H9 (cell line): ENCODE data around the gene F12. TPM values are rescaled to one million over a fixed set of nuclear protein-coding genes. Genes with fewer than 3 reads are reported as not detected.
"Not testable (repeated sequence)": the region's sequence is repeated elsewhere in the genome, so short reads cannot be mapped to it uniquely, and the experiment has no call there.

ENCODE experiments used
- DNase-seq: peaks from one replicate; pipeline ENCODE4 v3.0.0-alpha.2; 2017
- H2AFZ ChIP-seq: one replicate; pipeline ENCODE4 v1.6.1; 2013; ENCODE audit warnings: mild to moderate bottlenecking, low read length, control low read depth, moderate library complexity
- H2AK5ac ChIP-seq: 2 replicates; pipeline ENCODE4 v1.6.1; 2013; ENCODE audit warnings: low read length, control low read depth, mixed read lengths; ENCODE audit not compliant: insufficient read length
- H2BK120ac ChIP-seq: one replicate; pipeline ENCODE4 v1.6.1; 2013; ENCODE audit warnings: low read depth, mild to moderate bottlenecking, low read length, control low read depth, inconsistent platforms; ENCODE audit not compliant: poor library complexity, severe bottlenecking
- H2BK12ac ChIP-seq: 2 replicates; pipeline ENCODE4 v1.6.1; 2013; ENCODE audit warnings: low read length, control low read depth, mixed read lengths, low read depth; ENCODE audit not compliant: insufficient read length
- H2BK15ac ChIP-seq: 2 replicates; pipeline ENCODE4 v1.6.1; 2013; ENCODE audit warnings: low read depth, low read length, control low read depth
- H2BK20ac ChIP-seq: one replicate; pipeline ENCODE4 v1.6.1; 2013; ENCODE audit warnings: low read depth, mild to moderate bottlenecking, low read length, control low read depth, inconsistent platforms; ENCODE audit not compliant: poor library complexity, severe bottlenecking
- H2BK5ac ChIP-seq: 2 replicates; pipeline ENCODE4 v1.6.1; 2013; ENCODE audit warnings: low read length, control low read depth, mixed read lengths; ENCODE audit not compliant: insufficient read length
- H3K14ac ChIP-seq: 2 replicates; pipeline ENCODE4 v1.6.1; 2013; ENCODE audit warnings: low read length, control low read depth; ENCODE audit not compliant: insufficient read depth
- H3K18ac ChIP-seq: 2 replicates; pipeline ENCODE4 v1.6.1; 2013; ENCODE audit warnings: low read depth, mild to moderate bottlenecking, mixed read lengths, low read length, control low read depth; ENCODE audit not compliant: insufficient read length
- H3K23ac ChIP-seq: 2 replicates; pipeline ENCODE4 v1.6.1; 2013; ENCODE audit warnings: low read length, control low read depth, mixed read lengths, low read depth; ENCODE audit not compliant: insufficient read length
- H3K23me2 ChIP-seq: 2 replicates; pipeline ENCODE4 v1.6.1; 2013; ENCODE audit warnings: low read depth, mild to moderate bottlenecking, mixed read lengths, low read length, control low read depth; ENCODE audit not compliant: insufficient read length, poor library complexity, severe bottlenecking
- H3K27ac ChIP-seq: 2 replicates; pipeline ENCODE4 v1.5.1; 2013; ENCODE audit warnings: low read length, control low read depth, mixed read lengths, low read depth; ENCODE audit not compliant: insufficient read length
- H3K27me3 ChIP-seq: 2 replicates; pipeline ENCODE4 v1.6.1; 2013; ENCODE audit warnings: low read length, control low read depth, inconsistent platforms; ENCODE audit not compliant: insufficient read depth
- H3K4ac ChIP-seq: 2 replicates; pipeline ENCODE4 v1.6.1; 2013; ENCODE audit warnings: low read depth, mild to moderate bottlenecking, control low read depth, inconsistent platforms, low read length, moderate library complexity
- H3K4me1 ChIP-seq: 2 replicates; pipeline ENCODE4 v1.6.1; 2013; ENCODE audit warnings: low read length, control low read depth, inconsistent platforms; ENCODE audit not compliant: insufficient read depth
- H3K4me2 ChIP-seq: 2 replicates; pipeline ENCODE4 v1.6.1; 2013; ENCODE audit warnings: low read length, control low read depth, mixed read lengths; ENCODE audit not compliant: insufficient read length, insufficient read depth
- H3K56ac ChIP-seq: 2 replicates; pipeline ENCODE4 v1.6.1; 2013; ENCODE audit warnings: low read depth, mild to moderate bottlenecking, mixed read lengths, low read length, control low read depth; ENCODE audit not compliant: insufficient read length
- H3K79me1 ChIP-seq: 2 replicates; pipeline ENCODE4 v1.6.1; 2013; ENCODE audit warnings: low read depth, mild to moderate bottlenecking, moderate library complexity, low read length, control low read depth, inconsistent platforms; ENCODE audit not compliant: insufficient read depth, poor library complexity, severe bottlenecking
- H3K79me2 ChIP-seq: 2 replicates; pipeline ENCODE4 v1.6.1; 2013; ENCODE audit warnings: low read length, control low read depth, inconsistent platforms; ENCODE audit not compliant: insufficient read depth
- H3K9ac ChIP-seq: 2 replicates; pipeline ENCODE4 v1.6.1; 2013; ENCODE audit warnings: low read length, control low read depth, mixed read lengths; ENCODE audit not compliant: insufficient read length; ENCODE audit errors: extremely low read depth
- H3K9me3 ChIP-seq: one replicate; pipeline ENCODE4 v1.6.1; 2013; ENCODE audit warnings: low read depth, low read length, inconsistent platforms; ENCODE audit not compliant: control insufficient read depth
- H3T11ph ChIP-seq: one replicate; pipeline ENCODE4 v1.6.1; 2013; ENCODE audit warnings: mild to moderate bottlenecking, low read length, control low read depth, inconsistent platforms
- H4K20me1 ChIP-seq: one replicate; pipeline ENCODE4 v1.6.1; 2013; ENCODE audit not compliant: control insufficient read depth, insufficient read length, insufficient read depth
- H4K5ac ChIP-seq: 2 replicates; pipeline ENCODE4 v1.6.1; 2013; ENCODE audit warnings: low read depth, mild to moderate bottlenecking, mixed read lengths, low read length, control low read depth; ENCODE audit not compliant: insufficient read length
- H4K8ac ChIP-seq: replicated peaks from 2 replicates; pipeline ENCODE4 v1.6.1; 2013; ENCODE audit warnings: low read length, control low read depth, mixed read lengths, low read depth; ENCODE audit not compliant: insufficient read length
- H4K91ac ChIP-seq: 2 replicates; pipeline ENCODE4 v1.6.1; 2013; ENCODE audit warnings: low read depth, mild to moderate bottlenecking, moderate library complexity, mixed read lengths, low read length, control low read depth; ENCODE audit not compliant: insufficient read length
- H3K27ac Mint-ChIP-seq, 3 experiments: 2 replicates in 2 of 3; 3 replicates in 1 of 3; pipeline ENCODE4 v1.8.0; 2020 to 2021; ENCODE audit warnings: mixed read lengths in 3 of 3, mild to moderate bottlenecking in 1 of 3, moderate library complexity in 1 of 3
- H3K27me3 Mint-ChIP-seq: 2 replicates; pipeline ENCODE4 v1.8.0; 2021; ENCODE audit warnings: low read depth, mild to moderate bottlenecking, moderate library complexity, mixed read lengths
- H3K36me3 Mint-ChIP-seq, 3 experiments: 2 replicates in 2 of 3; 3 replicates in 1 of 3; pipeline ENCODE4 v1.8.0; 2020 to 2021; ENCODE audit warnings: low read depth in 3 of 3, mixed read lengths in 3 of 3; ENCODE audit not compliant: insufficient read depth in 1 of 3
- H3K4me1 Mint-ChIP-seq, 2 experiments: 2 replicates each; pipeline ENCODE4 v1.8.0; 2020; ENCODE audit warnings: mixed read lengths in 2 of 2
- H3K4me3 Mint-ChIP-seq, 2 experiments: 2 replicates in 1 of 2; 3 replicates in 1 of 2; pipeline ENCODE4 v1.8.0; 2020 to 2021; ENCODE audit warnings: mild to moderate bottlenecking in 2 of 2, mixed read lengths in 2 of 2, moderate library complexity in 1 of 2
- H3K9me3 Mint-ChIP-seq, 2 experiments: 2 replicates in 1 of 2; 3 replicates in 1 of 2; pipeline ENCODE4 v1.8.0; 2020; ENCODE audit warnings: mild to moderate bottlenecking in 2 of 2, mixed read lengths in 2 of 2, moderate library complexity in 1 of 2
- WGBS: extraction: QIAGEN DNeasy Blood & Tissue Kit; methylation state at CpG from one replicate; pipeline ENCODE4 v1.1.7; 2013; ENCODE audit warnings: missing lambda C conversion rate, low lambda C conversion rate, mixed read lengths; ENCODE audit not compliant: insufficient read length; ENCODE audit errors: extremely low coverage; 5-methylcytosine and 5-hydroxymethylcytosine counted together
- total RNA-seq: library from RNA; stranded (reverse); gene quantifications from 2 replicates; pipeline ENCODE4 v1.2.1, GENCODE V29; 2021
- TF ChIP-seq, protein P1 (sequence below): fragments of 200-600 bp; sonication (generic); conservative IDR thresholded peaks from 3 replicates; pipeline ENCODE4 v1.8.0; 2021; ENCODE audit warnings: antibody characterized with exemption, mild to moderate bottlenecking

The F12 gene
- total RNA-seq, 1 experiment from 2014 or later = 3.5 TPM

GRCh38 chr5:177421062-177421798 lies 11.9 kb upstream of the F12 start:
- Histone ChIP-seq H4K91ac (no peak overlapping the region), H3K23me2 (no peaks in the 10 kb centered on the region), H4K5ac (no peak overlapping the region), H4K20me1 (no peaks in the 10 kb centered on the region), H2AFZ (no peak overlapping the region), H2BK15ac (no peak overlapping the region), H3K27ac (no peak overlapping the region), H3K27me3 (no peaks in the 10 kb centered on the region), H2BK5ac (no peak overlapping the region), H3K4ac (no peak overlapping the region), H3K9me3 (no peaks in the 10 kb centered on the region), H3K4me2 (no peak overlapping the region), H3K23ac (no peak overlapping the region), H3K79me2 (no peaks in the 10 kb centered on the region), H2BK12ac (no peak overlapping the region), H2AK5ac (no peak overlapping the region), H3K18ac (no peak overlapping the region), H3K4me1 (no peaks in the 10 kb centered on the region), H2BK120ac (no peak overlapping the region), H3K56ac (no peak overlapping the region), H3K9ac (no peak overlapping the region), H3T11ph (no peak overlapping the region), H3K14ac (no peak overlapping the region), H2BK20ac (no peak overlapping the region), H3K79me1 (no peaks in the 10 kb centered on the region), H4K8ac (no peak overlapping the region)
- Mint-ChIP-seq H3K4me1 (peaks cover 10 to 11% of the 10 kb centered on the region in 2 experiments), H3K9me3 (no peaks in the 10 kb centered on the region), H3K27me3 (peaks cover 12% of the 10 kb centered on the region), H3K27ac (no peak overlapping the region; a peak in 1 of 7 replicates), H3K4me3 (no peak overlapping the region), H3K36me3 (no peaks in the 10 kb centered on the region; a peak in 1 of 7 replicates)
- no CpG with 5 or more reads among the region's 6 CpGs for WGBS
- no peak for DNase-seq
- TF ChIP-seq, protein P1, sequence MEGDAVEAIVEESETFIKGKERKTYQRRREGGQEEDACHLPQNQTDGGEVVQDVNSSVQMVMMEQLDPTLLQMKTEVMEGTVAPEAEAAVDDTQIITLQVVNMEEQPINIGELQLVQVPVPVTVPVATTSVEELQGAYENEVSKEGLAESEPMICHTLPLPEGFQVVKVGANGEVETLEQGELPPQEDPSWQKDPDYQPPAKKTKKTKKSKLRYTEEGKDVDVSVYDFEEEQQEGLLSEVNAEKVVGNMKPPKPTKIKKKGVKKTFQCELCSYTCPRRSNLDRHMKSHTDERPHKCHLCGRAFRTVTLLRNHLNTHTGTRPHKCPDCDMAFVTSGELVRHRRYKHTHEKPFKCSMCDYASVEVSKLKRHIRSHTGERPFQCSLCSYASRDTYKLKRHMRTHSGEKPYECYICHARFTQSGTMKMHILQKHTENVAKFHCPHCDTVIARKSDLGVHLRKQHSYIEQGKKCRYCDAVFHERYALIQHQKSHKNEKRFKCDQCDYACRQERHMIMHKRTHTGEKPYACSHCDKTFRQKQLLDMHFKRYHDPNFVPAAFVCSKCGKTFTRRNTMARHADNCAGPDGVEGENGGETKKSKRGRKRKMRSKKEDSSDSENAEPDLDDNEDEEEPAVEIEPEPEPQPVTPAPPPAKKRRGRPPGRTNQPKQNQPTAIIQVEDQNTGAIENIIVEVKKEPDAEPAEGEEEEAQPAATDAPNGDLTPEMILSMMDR = no peak

DNA sequence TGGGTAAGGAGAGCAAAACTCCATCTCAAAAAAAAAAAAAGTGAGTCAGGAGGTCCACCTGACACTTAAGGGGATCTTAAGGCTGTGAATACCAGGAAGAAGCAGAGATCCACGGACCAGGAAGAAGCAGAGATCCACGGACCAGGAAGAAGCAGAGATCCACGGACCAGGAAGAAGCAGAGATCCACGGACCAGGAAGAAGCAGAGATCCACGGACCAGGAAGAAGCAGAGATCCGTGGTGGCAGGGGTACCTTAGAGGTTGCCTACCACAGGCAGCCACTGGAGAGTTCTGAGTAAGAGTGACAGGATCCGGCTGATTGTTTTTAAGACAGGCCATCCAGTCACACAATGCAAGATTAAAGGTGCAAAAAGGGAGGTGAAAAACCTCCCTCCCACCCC lies 11.1 kb upstream of the F12 start:
- not testable (repeated sequence) for H2BK15ac ChIP-seq, H3K4me3 Mint-ChIP-seq, H3K18ac ChIP-seq, H3K4me2 ChIP-seq, H3K23me2 ChIP-seq, H3K4me1 ChIP-seq, H4K20me1 ChIP-seq, H2BK120ac ChIP-seq, H3K27ac ChIP-seq, H3T11ph ChIP-seq, H4K5ac ChIP-seq, H2AK5ac ChIP-seq, H3K27ac Mint-ChIP-seq, H4K91ac ChIP-seq, H2BK5ac ChIP-seq, H3K9me3 ChIP-seq, DNase-seq, H3K23ac ChIP-seq, H2AFZ ChIP-seq, H3K9me3 Mint-ChIP-seq, H2BK20ac ChIP-seq, H3K36me3 Mint-ChIP-seq, H3K9ac ChIP-seq, H4K8ac ChIP-seq, H3K14ac ChIP-seq, H3K56ac ChIP-seq, H3K4me1 Mint-ChIP-seq, H3K79me1 ChIP-seq, H3K27me3 ChIP-seq, H3K79me2 ChIP-seq, H2BK12ac ChIP-seq, H3K4ac ChIP-seq
- no CpG with 5 or more reads among the region's 7 CpGs for WGBS
- peaks cover 13% of the 10 kb centered on the region for H3K27me3 Mint-ChIP-seq
